AG04450 (cell line): ENCODE results near the gene PHF12. TPM values are rescaled to one million over a fixed set of nuclear protein-coding genes. Genes with fewer than 3 reads are reported as not detected.

Experiments
- CTCF ChIA-PET: fragments of 300-600, 350-600 bp; formaldehyde crosslinking; extraction: SDS; loops from one replicate; lab custom pipeline; 2022; ENCODE audit warnings: antibody characterized with exemption, inconsistent platforms; lab: Charles Lee
- POLR2A ChIA-PET: fragments of 350-600 bp; formaldehyde crosslinking; extraction: SDS; loops from one replicate; lab custom pipeline; 2021; ENCODE audit warnings: antibody characterized with exemption, inconsistent platforms; lab: Yijun Ruan, JAX
- DNase-seq: peaks from one replicate; pipeline ENCODE4 v3.0.0-alpha.2; 2011; ENCODE audit warnings: low read depth, low spot score
- H3K27ac ChIP-seq: one replicate; pipeline ENCODE4 v1.5.1; 2012; ENCODE audit warnings: low read depth, low read length, control low read depth
- H3K27me3 ChIP-seq: one replicate; pipeline ENCODE4 v1.6.0; 2012; ENCODE audit warnings: low read length; ENCODE audit not compliant: control insufficient read depth, insufficient read depth
- H3K4me3 ChIP-seq: 2 replicates; pipeline ENCODE4 v1.5.1; 2011; ENCODE audit warnings: mild to moderate bottlenecking, low read depth, low read length, control low read depth
- H3K9me3 ChIP-seq: 2 replicates; pipeline ENCODE4 v1.5.1; 2012; ENCODE audit warnings: low read length; ENCODE audit not compliant: control insufficient read depth, insufficient read depth
- CTCF ChIP-seq: IDR thresholded peaks from 2 replicates; pipeline ENCODE4 v1.5.1; 2011; ENCODE audit warnings: low read depth, low read length, control low read depth, inconsistent platforms
- polyA plus RNA-seq: library from polyadenylated mRNA; depleted of rRNA; stranded (reverse); fragments of >200 nt; gene quantifications from 2 replicates; pipeline ENCODE4 v1.2.3, GENCODE V29; 2011

The PHF12 gene
- polyA plus RNA-seq, 1 experiment: 13.6 TPM

DNA sequence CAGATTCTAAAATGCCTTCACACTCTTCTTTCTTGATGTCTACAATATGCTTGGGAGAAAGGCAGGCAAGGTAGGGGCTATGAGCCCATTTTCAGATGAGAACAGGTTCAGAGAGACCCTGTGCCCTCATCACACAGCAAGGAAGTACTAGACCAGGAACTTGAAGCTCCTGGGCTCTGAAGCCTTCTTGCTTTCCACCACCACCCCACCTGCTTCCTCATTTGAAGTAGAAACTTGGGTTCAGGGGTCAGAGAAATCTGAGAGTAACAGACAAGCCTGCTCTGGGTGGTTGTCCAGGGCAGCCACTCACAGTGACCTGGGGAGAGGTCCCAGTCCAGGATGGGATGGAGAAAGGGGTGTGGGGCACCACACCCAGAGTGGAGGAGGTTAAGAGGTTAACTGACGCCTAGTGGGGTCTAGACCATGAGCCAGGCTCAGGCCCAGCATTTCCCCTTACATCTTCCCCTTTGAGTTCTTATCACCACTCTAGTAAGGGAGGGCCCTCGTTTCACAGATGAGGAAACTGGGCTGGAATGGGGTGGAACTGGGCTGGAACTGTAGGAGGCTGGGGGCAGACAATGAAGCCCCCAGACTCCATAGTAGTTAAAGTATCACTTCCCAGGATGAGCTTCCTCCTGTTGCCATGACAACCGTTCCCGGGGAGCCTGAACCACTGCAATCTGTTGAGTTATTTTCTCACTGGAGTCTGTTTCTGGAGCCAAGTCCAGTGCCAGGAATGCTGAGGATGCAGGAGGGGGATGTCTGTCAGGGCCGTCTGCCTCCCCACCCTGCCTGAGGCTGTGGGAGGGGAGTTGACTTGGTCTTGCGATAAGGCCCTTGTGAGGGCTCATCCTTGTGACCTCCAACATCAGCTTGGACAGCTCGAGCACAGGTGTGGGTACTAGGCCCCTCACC, 16.2 kb upstream of the PHF12 start:
- no peak for DNase-seq
- peaks cover 34% of the 10 kb centered on the region for H3K27me3 ChIP-seq
- no peak for TF ChIP-seq CTCF
- H3K4me3 ChIP-seq: no peak overlapping the region
- ChIA-PET CTCF (interaction anchor here (1.0 to 4.2 kb wide), 5 partner anchors 15 to 150 kb away, joined by 3 to 31 read pairs (median 6); partner anchors contain the start of gene PHF12), POLR2A (no interaction called here)
- H3K27ac ChIP-seq: no peak overlapping the region
- no peaks in the 10 kb centered on the region for H3K9me3 ChIP-seq

DNA sequence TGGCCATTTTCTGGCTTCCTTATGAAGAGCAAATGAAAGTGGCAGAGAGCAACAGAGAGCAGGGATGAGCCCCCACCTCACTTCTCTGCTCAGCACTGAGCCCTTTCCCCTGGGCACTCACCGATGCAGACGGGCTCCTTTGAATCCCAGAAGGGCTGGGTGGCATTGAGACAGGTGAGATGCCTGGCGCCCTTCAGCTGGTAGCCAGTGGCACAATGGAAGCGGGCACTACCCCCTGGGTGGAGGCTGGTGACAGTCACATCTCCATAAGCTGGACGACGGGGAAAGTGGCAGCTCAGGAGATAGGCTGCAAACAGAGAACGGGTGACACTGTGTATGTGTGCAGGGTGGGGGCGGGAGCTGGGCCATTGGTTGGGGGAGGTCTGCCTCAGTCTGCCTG, 12.5 kb upstream of the PHF12 start:
- no peak overlapping the region for H3K4me3 ChIP-seq
- POLR2A ChIA-PET: interaction anchor here (0.5 to 1.2 kb wide), 4 partner anchors 10 to 153 kb away, joined by 3 to 4 read pairs (median 3); no protein-coding TSS in a partner anchor
- DNase-seq: no peak
- peaks cover 15% of the 10 kb centered on the region for H3K27me3 ChIP-seq
- H3K9me3 ChIP-seq: no peaks in the 10 kb centered on the region
- H3K27ac ChIP-seq: no peak overlapping the region
- TF ChIP-seq CTCF: no peak
- CTCF ChIA-PET: interaction anchor here (1.0 to 5.5 kb wide), 8 partner anchors 10 to 236 kb away, joined by 9 to 218 read pairs (median 15); partner anchors contain the start of genes NEK8 and TLCD1

DNA sequence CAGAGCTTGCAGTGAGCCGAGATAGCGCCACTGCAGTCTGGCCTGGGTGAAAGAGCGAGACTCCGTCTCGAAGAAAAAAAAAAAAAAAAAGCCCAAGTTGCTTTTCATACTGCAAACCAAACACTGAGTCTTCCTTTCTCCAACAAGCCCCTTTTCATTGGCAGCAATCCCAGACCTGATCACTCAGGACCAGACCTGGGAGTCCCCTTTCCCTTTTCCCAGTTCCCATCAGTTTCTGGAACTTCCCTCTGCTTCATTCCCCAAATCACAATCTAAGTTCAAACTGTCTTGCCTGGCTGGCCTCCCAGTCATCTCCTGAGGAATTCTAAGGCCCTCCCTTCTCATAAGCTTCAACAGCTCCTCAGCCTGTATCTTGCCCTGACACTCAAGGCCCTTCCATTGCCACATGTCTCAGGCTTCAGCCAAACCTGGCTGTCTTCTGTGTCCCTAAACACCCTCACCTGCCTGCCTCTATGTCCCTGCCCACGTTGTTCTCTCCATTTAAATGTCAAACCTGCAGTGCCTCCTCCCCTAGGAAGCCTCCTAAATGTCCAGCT, 11.8 kb upstream of the PHF12 start:
- Histone ChIP-seq H3K27ac (no peak overlapping the region), H3K9me3 (no peaks in the 10 kb centered on the region), H3K4me3 (no peak overlapping the region), H3K27me3 (peaks cover 12% of the 10 kb centered on the region)
- CTCF ChIA-PET: interaction anchor here (1.0 to 5.5 kb wide), 5 partner anchors 10 to 236 kb away, joined by 9 to 218 read pairs (median 22); partner anchors contain the start of genes NEK8 and TLCD1
- no peak for DNase-seq
- POLR2A ChIA-PET: interaction anchor here (1.1 kb wide), 1 partner anchor 14 kb away, joined by 3 read pairs; no protein-coding TSS in a partner anchor
- TF ChIP-seq CTCF: no peak

- peaks cover 6% of the 10 kb centered on the region for H3K27me3 ChIP-seq
- H3K4me3 ChIP-seq: no peak overlapping the region
- ChIA-PET CTCF (interaction anchor here (1.3 to 5.5 kb wide), 3 partner anchors 8 to 157 kb away, joined by 9 to 218 read pairs (median 152); no protein-coding TSS in a partner anchor), POLR2A (interaction anchor here (1.0 kb wide), 1 partner anchor 12 kb away, joined by 3 read pairs; no protein-coding TSS in a partner anchor)
- no peak for DNase-seq
- no peaks in the 10 kb centered on the region for H3K9me3 ChIP-seq
- TF ChIP-seq CTCF: no peak
- no peak overlapping the region for H3K27ac ChIP-seq
Measured at GRCh38 chr17:28961391-28961790, 10.1 kb upstream of the PHF12 start.
